CD4-positive, alpha-beta memory T cell (primary cell): ENCODE measurements around the gene FBXO21. TPM values are rescaled to one million over a fixed set of nuclear protein-coding genes. Genes with fewer than 3 reads are reported as not detected.

Experiments
- CTCF ChIA-PET: fragments of 350-600 bp; sonication (Branson Sonifier 250); formaldehyde crosslinking; loops from one replicate; lab custom pipeline; 2021; ENCODE audit warnings: inconsistent platforms; ENCODE audit not compliant: partially characterized antibody; lab: Charles Lee
- POLR2A ChIA-PET: fragments of 350-600 bp; sonication (Branson Sonifier 250); formaldehyde crosslinking; loops from one replicate; lab custom pipeline; 2021; ENCODE audit not compliant: partially characterized antibody; lab: Charles Lee
- DNase-seq, 5 donors: peaks; one replicate each; pipeline versions ENCODE4 v3.0.0 to v3.0.0-alpha.2; 2020 to 2022; ENCODE audit warnings: mixed read lengths in 1 of 5
- H3K27ac ChIP-seq: one replicate; pipeline ENCODE4 v1.7.0; 2013; ENCODE audit warnings: low read depth, low read length
- H3K27me3 ChIP-seq: 2 replicates; pipeline ENCODE4 v1.7.0; 2013; ENCODE audit warnings: mild to moderate bottlenecking, low read length, moderate library complexity; ENCODE audit not compliant: insufficient read depth
- H3K36me3 ChIP-seq: 2 replicates; pipeline ENCODE4 v1.7.0; 2013; ENCODE audit warnings: mild to moderate bottlenecking, low read length, moderate library complexity; ENCODE audit not compliant: insufficient read depth
- H3K4me1 ChIP-seq: 2 replicates; pipeline ENCODE4 v1.7.0; 2013; ENCODE audit warnings: mild to moderate bottlenecking, low read length, moderate library complexity; ENCODE audit not compliant: insufficient read depth
- H3K4me3 ChIP-seq, 2 donors: one replicate each; pipeline ENCODE4 v1.7.0; 2013; ENCODE audit warnings: low read length in 2 of 2, mild to moderate bottlenecking in 1 of 2
- H3K9me3 ChIP-seq, 2 donors: one replicate each; pipeline ENCODE4 v1.7.0; 2013; ENCODE audit warnings: low read length in 2 of 2, control low read depth in 1 of 2; ENCODE audit not compliant: control insufficient read depth in 1 of 2
- H3K27ac Mint-ChIP-seq, 7 donors: one replicate each; pipeline ENCODE4 v1.8.0; 2020 to 2021; ENCODE audit warnings: mixed read lengths in 7 of 7, mild to moderate bottlenecking in 6 of 7, inconsistent platforms in 3 of 7, moderate library complexity in 3 of 7
- H3K27me3 Mint-ChIP-seq, 2 donors: one replicate each; pipeline ENCODE4 v1.8.0; 2020 to 2021; ENCODE audit warnings: mixed read lengths in 2 of 2
- H3K36me3 Mint-ChIP-seq, 2 donors: one replicate each; pipeline ENCODE4 v1.8.0; 2020 to 2021; ENCODE audit warnings: mixed read lengths in 2 of 2, inconsistent platforms in 1 of 2, mild to moderate bottlenecking in 1 of 2
- H3K4me1 Mint-ChIP-seq, 4 donors: one replicate each; pipeline ENCODE4 v1.8.0; 2020 to 2021; ENCODE audit warnings: mixed read lengths in 4 of 4, mild to moderate bottlenecking in 1 of 4
- H3K4me3 Mint-ChIP-seq, 8 donors: one replicate each; pipeline ENCODE4 v1.8.0; 2020 to 2021; ENCODE audit warnings: mixed read lengths in 8 of 8, mild to moderate bottlenecking in 7 of 8, moderate library complexity in 6 of 8, inconsistent platforms in 3 of 8
- H3K9me3 Mint-ChIP-seq, 8 donors: one replicate each; pipeline ENCODE4 v1.8.0; 2020 to 2021; ENCODE audit warnings: mixed read lengths in 8 of 8, mild to moderate bottlenecking in 5 of 8, inconsistent platforms in 3 of 8, moderate library complexity in 1 of 8
- intact Hi-C: fragments of 100-400 bp; cut with micrococcal nuclease; formaldehyde crosslinking; loops from one replicate; pipeline ENCODE4 v1.15.1; 2023
- polyA plus RNA-seq, 2 donors: library from polyadenylated mRNA; unstranded; fragments of 300-500 nt; fragmentation: Illumina TruSeq; gene quantifications; one replicate each; pipeline ENCODE4 v1.2.3, GENCODE V29; 2021
- total RNA-seq, 2 experiments: library from RNA; stranded (reverse); gene quantifications; one replicate each; pipeline ENCODE4 v1.2.3, GENCODE V29; 2021

The FBXO21 gene
- total and polyA plus RNA-seq, 4 experiments from 2014 or later: 41.9 to 61.4 (median 49.9) TPM

GRCh38 chr12:117180758-117181467 is 9.4 kb downstream of the FBXO21 start:
- peak overlapping the region in 2 of 7 donors; percentile 49 to 56 for H3K27ac Mint-ChIP-seq
- peaks cover 8 to 20% (median 16%) of the 10 kb centered on the region in 4 donors for H3K4me1 Mint-ChIP-seq

GRCh38 chr12:117178745-117179144 is 11.5 kb downstream of the FBXO21 start:
- Histone ChIP-seq H3K4me1 (no peaks in the 10 kb centered on the region), H3K4me3 (no peak overlapping the region), H3K36me3 (peaks cover 77% of the 10 kb centered on the region), H3K27ac (no peak overlapping the region), H3K9me3 (no peaks in the 10 kb centered on the region), H3K27me3 (no peaks in the 10 kb centered on the region)
- Mint-ChIP-seq H3K27ac (no peak overlapping the region), H3K36me3 (peaks cover 64 to 84% of the 10 kb centered on the region in 2 donors), H3K9me3 (no peaks in the 10 kb centered on the region), H3K27me3 (no peaks in the 10 kb centered on the region), H3K4me3 (no peak overlapping the region), H3K4me1 (peaks cover 4 to 16% (median 15%) of the 10 kb centered on the region in 4 donors)
- intact Hi-C loops: no loop called here
- ChIA-PET POLR2A (no interaction called here), CTCF (no interaction called here)
- DNase-seq: no peak

More at GRCh38 chr12:117180758-117181467, 9.4 kb downstream of the FBXO21 start:
- H3K36me3 Mint-ChIP-seq: peaks cover 64 to 76% of the 10 kb centered on the region in 2 donors
- ChIA-PET CTCF (no interaction called here), POLR2A (no interaction called here)
- no peak for DNase-seq
- no peaks in the 10 kb centered on the region for H3K27me3 Mint-ChIP-seq
- Histone ChIP-seq H3K9me3 (no peaks in the 10 kb centered on the region), H3K4me1 (no peaks in the 10 kb centered on the region), H3K36me3 (peaks cover 69% of the 10 kb centered on the region), H3K27me3 (no peaks in the 10 kb centered on the region), H3K4me3 (no peak overlapping the region), H3K27ac (no peak overlapping the region)
- H3K9me3 Mint-ChIP-seq: no peaks in the 10 kb centered on the region
- intact Hi-C loops: no loop called here
- H3K4me3 Mint-ChIP-seq: no peak overlapping the region

GRCh38 chr12:117178301-117178700 is 12.0 kb downstream of the FBXO21 start:
- no peak overlapping the region for H3K27ac Mint-ChIP-seq
- intact Hi-C loops: no loop called here
- H3K4me1 Mint-ChIP-seq: peaks cover 4 to 17% (median 15%) of the 10 kb centered on the region in 4 donors
- Histone ChIP-seq H3K27ac (no peak overlapping the region), H3K4me3 (no peak overlapping the region), H3K9me3 (no peaks in the 10 kb centered on the region), H3K36me3 (peaks cover 72% of the 10 kb centered on the region), H3K27me3 (no peaks in the 10 kb centered on the region), H3K4me1 (no peaks in the 10 kb centered on the region)
- CTCF ChIA-PET: no interaction called here
- no peak overlapping the region for H3K4me3 Mint-ChIP-seq
- H3K9me3 Mint-ChIP-seq: no peaks in the 10 kb centered on the region
- peaks cover 64 to 84% of the 10 kb centered on the region in 2 donors for H3K36me3 Mint-ChIP-seq
- POLR2A ChIA-PET: no interaction called here
- H3K27me3 Mint-ChIP-seq: no peaks in the 10 kb centered on the region
- DNase-seq: no peak

- Histone ChIP-seq H3K27me3 (no peaks in the 10 kb centered on the region), H3K4me1 (no peaks in the 10 kb centered on the region), H3K4me3 (no peak overlapping the region), H3K36me3 (peaks cover 55% of the 10 kb centered on the region), H3K9me3 (no peaks in the 10 kb centered on the region), H3K27ac (no peak overlapping the region)
- no peak for DNase-seq
- Mint-ChIP-seq H3K9me3 (no peaks in the 10 kb centered on the region), H3K27me3 (no peaks in the 10 kb centered on the region), H3K4me1 (peaks cover 2 to 12% (median 9%) of the 10 kb centered on the region in 4 donors), H3K27ac (peak overlapping the region in 1 of 7 donors; percentile 36), H3K36me3 (peaks cover 56 to 88% of the 10 kb centered on the region in 2 donors), H3K4me3 (no peak overlapping the region)
- intact Hi-C loops: no loop called here
- ChIA-PET CTCF (interaction anchor here (0.7 kb wide), 1 partner anchor 15 kb away, joined by 3 read pairs; no protein-coding TSS in a partner anchor), POLR2A (no interaction called here)
Observed at GRCh38 chr12:117172168-117172567, 18.1 kb downstream of the FBXO21 start.

GRCh38 chr12:117171499-117172162 is 18.6 kb downstream of the FBXO21 start:
- H3K27ac ChIP-seq: no peak overlapping the region
- Mint-ChIP-seq H3K9me3 (no peaks in the 10 kb centered on the region), H3K27me3 (no peaks in the 10 kb centered on the region), H3K4me3 (no peak overlapping the region), H3K36me3 (peaks cover 57 to 88% of the 10 kb centered on the region in 2 donors), H3K4me1 (peaks cover 2 to 15% (median 9%) of the 10 kb centered on the region in 4 donors), H3K27ac (peak overlapping the region in 1 of 7 donors; percentile 80)
- H3K4me1 ChIP-seq: no peaks in the 10 kb centered on the region
- no peaks in the 10 kb centered on the region for H3K9me3 ChIP-seq
- H3K27me3 ChIP-seq: no peaks in the 10 kb centered on the region
- POLR2A ChIA-PET: no interaction called here
- H3K4me3 ChIP-seq: no peak overlapping the region
- intact Hi-C loops: no loop called here
- CTCF ChIA-PET: interaction anchor here (0.7 kb wide), 1 partner anchor 16 kb away, joined by 3 read pairs; no protein-coding TSS in a partner anchor
- peaks cover 54% of the 10 kb centered on the region for H3K36me3 ChIP-seq
- DNase-seq: no peak

- no peaks in the 10 kb centered on the region for H3K4me1 ChIP-seq
- peak overlapping the region in 1 of 7 donors; percentile 37 for H3K27ac Mint-ChIP-seq
- H3K27me3 ChIP-seq: no peaks in the 10 kb centered on the region
- POLR2A ChIA-PET: no interaction called here
- peaks cover 2 to 12% (median 7%) of the 10 kb centered on the region in 4 donors for H3K4me1 Mint-ChIP-seq
- no peaks in the 10 kb centered on the region for H3K27me3 Mint-ChIP-seq
- H3K36me3 ChIP-seq: peaks cover 52% of the 10 kb centered on the region
- intact Hi-C loops: no loop called here
- no peak overlapping the region for H3K4me3 ChIP-seq
- H3K27ac ChIP-seq: no peak overlapping the region
- H3K36me3 Mint-ChIP-seq: peaks cover 55 to 88% of the 10 kb centered on the region in 2 donors
- no peak overlapping the region for H3K4me3 Mint-ChIP-seq
- no peaks in the 10 kb centered on the region for H3K9me3 ChIP-seq
- H3K9me3 Mint-ChIP-seq: peaks cover 0 to 1% (median 0%) of the 10 kb centered on the region in 8 donors
- CTCF ChIA-PET: no interaction called here
- DNase-seq: no peak
Observed at GRCh38 chr12:117169548-117169947, 20.7 kb downstream of the FBXO21 start.

- Mint-ChIP-seq H3K36me3 (peaks cover 51 to 88% of the 10 kb centered on the region in 2 donors), H3K9me3 (peaks cover 0 to 1% (median 0%) of the 10 kb centered on the region in 8 donors), H3K27me3 (no peaks in the 10 kb centered on the region), H3K4me3 (no peak overlapping the region), H3K4me1 (peaks cover 2 to 12% (median 7%) of the 10 kb centered on the region in 4 donors), H3K27ac (no peak overlapping the region)
- Histone ChIP-seq H3K27me3 (no peaks in the 10 kb centered on the region), H3K27ac (no peak overlapping the region), H3K4me3 (no peak overlapping the region), H3K4me1 (no peaks in the 10 kb centered on the region), H3K36me3 (peaks cover 50% of the 10 kb centered on the region), H3K9me3 (no peaks in the 10 kb centered on the region)
- DNase-seq: no peak
- ChIA-PET POLR2A (no interaction called here), CTCF (no interaction called here)
- intact Hi-C loops: no loop called here
Observed at GRCh38 chr12:117168976-117169375, 21.3 kb downstream of the FBXO21 start.
